Transverse colon (tissue), 3 donors: ENCODE measurements around the gene PEAR1.

Experiments used
- POLR2A ChIP-seq: fragments of 450-650 bp; IDR thresholded peaks from one replicate; pipeline ENCODE4 v1.6.1; 2016; ENCODE audit warnings: antibody characterized with exemption, mild to moderate bottlenecking, moderate library complexity
- POLR2AphosphoS5 ChIP-seq, 3 donors: sonication (generic); formaldehyde crosslinking; IDR thresholded peaks; one replicate each; pipeline ENCODE4 v1.6.1; 2016; ENCODE audit warnings: antibody characterized with exemption in 3 of 3

GRCh38 chr1:156898971-156899664 lies 5.6 kb downstream of the PEAR1 start:
- no peak for TF ChIP-seq POLR2AphosphoS5 (IDR thresholded peaks at IDR 0.05)
- no peak for TF ChIP-seq POLR2A
